K562 (cell line): ENCODE measurements around the gene NEMP1. TPM values are rescaled to one million over a fixed set of nuclear protein-coding genes. Genes with fewer than 3 reads are reported as not detected.

Experiments used
- ARID4B ChIP-seq: sonication (generic); formaldehyde crosslinking; IDR thresholded peaks from 2 replicates; pipeline ENCODE4 v1.8.0; 2022; ENCODE audit warnings: mild to moderate bottlenecking, missing genetic modification reagents
- CCNT2 ChIP-seq: IDR thresholded peaks from 2 replicates; pipeline ENCODE4 v1.6.1; 2011; ENCODE audit warnings: borderline replicate concordance, low read depth, mild to moderate bottlenecking, moderate library complexity, mixed read lengths, low read length; ENCODE audit not compliant: insufficient read length; ENCODE audit errors: extremely low read depth
- ESRRA ChIP-seq: fragments of 450-650 bp; IDR thresholded peaks from 2 replicates; pipeline ENCODE4 v1.6.1; 2014; ENCODE audit warnings: low read depth, mild to moderate bottlenecking, moderate library complexity, borderline replicate concordance
- FOXK2 ChIP-seq, 2 experiments: fragments of 450-650 bp; IDR thresholded peaks in 1 of 2; conservative IDR thresholded peaks in 1 of 2; 2 replicates each; pipeline ENCODE4 v1.6.1; 2016; ENCODE audit warnings: low read depth in 2 of 2, mild to moderate bottlenecking in 1 of 2
- HDGF ChIP-seq: fragments of 450-650 bp; IDR thresholded peaks from 2 replicates; pipeline ENCODE4 v1.6.1; 2016
- HEY1 ChIP-seq: fragments of 250-450 bp; sonication (Bioruptor Pico); IDR thresholded peaks from 2 replicates; pipeline ENCODE4 v1.5.0; 2020; ENCODE audit warnings: mild to moderate bottlenecking, moderate library complexity, borderline replicate concordance
- NR1H2 ChIP-seq: sonication (generic); formaldehyde crosslinking; IDR thresholded peaks from 2 replicates; pipeline ENCODE4 v1.4.0; 2020; ENCODE audit warnings: mild to moderate bottlenecking, missing genetic modification reagents
- NR4A1 ChIP-seq, 2 experiments: fragments of 250-450 bp in 1 of 2; fragments of 450-650 bp in 1 of 2; sonication (Bioruptor Pico) in 1 of 2; IDR thresholded peaks; 2 replicates each; pipeline versions ENCODE4 v1.4.0 to v1.6.1; 2016 to 2020; ENCODE audit warnings: mild to moderate bottlenecking in 2 of 2, missing compliant biosample characterization in 1 of 2, missing genetic modification characterization in 1 of 2, moderate library complexity in 1 of 2
- POLR3A ChIP-seq: IDR thresholded peaks from 2 replicates; pipeline ENCODE4 v1.6.1; 2011; ENCODE audit warnings: borderline replicate concordance, mild to moderate bottlenecking, moderate library complexity; ENCODE audit not compliant: insufficient read length, insufficient read depth; ENCODE audit errors: extremely low read depth
- RNF2 ChIP-seq: sonication (generic); IDR thresholded peaks from 2 replicates; pipeline ENCODE4 v1.6.1; 2016
- SIN3A ChIP-seq, 2 experiments: fragments of 150-350 bp in 1 of 2; IDR thresholded peaks; 2 replicates each; pipeline ENCODE4 v1.6.1; 2011 to 2016; ENCODE audit warnings: borderline replicate concordance in 2 of 2, low read depth in 2 of 2, low read length in 2 of 2, mild to moderate bottlenecking in 2 of 2, moderate library complexity in 2 of 2; ENCODE audit not compliant: control insufficient read depth in 1 of 2
- SIN3B ChIP-seq: fragments of 450-650 bp; IDR thresholded peaks from 2 replicates; pipeline ENCODE4 v1.6.1; 2017; ENCODE audit warnings: low read depth, mild to moderate bottlenecking, moderate library complexity
- SREBF2 ChIP-seq: sonication (generic); formaldehyde crosslinking; IDR thresholded peaks from 2 replicates; pipeline ENCODE4 v1.4.0; 2020; ENCODE audit warnings: mild to moderate bottlenecking, missing genetic modification reagents
- TCF3 ChIP-seq: sonication (generic); formaldehyde crosslinking; IDR thresholded peaks from 2 replicates; pipeline ENCODE4 v1.4.0; 2020; ENCODE audit warnings: mild to moderate bottlenecking, missing genetic modification reagents
- TOE1 ChIP-seq, 2 experiments: fragments of 450-650 bp in 1 of 2; sonication (generic) in 1 of 2; formaldehyde crosslinking in 1 of 2; IDR thresholded peaks; 2 replicates each; pipeline versions ENCODE4 v1.7.1 to v1.8.0; 2016 to 2022; ENCODE audit warnings: borderline replicate concordance in 2 of 2, mild to moderate bottlenecking in 2 of 2, antibody characterized with exemption in 1 of 2, inconsistent platforms in 1 of 2, low read depth in 1 of 2, missing genetic modification reagents in 1 of 2, moderate library complexity in 1 of 2
- ZBTB2 ChIP-seq: fragments of 450-650 bp; IDR thresholded peaks from 2 replicates; pipeline ENCODE4 v1.6.1; 2016; ENCODE audit warnings: antibody characterized with exemption
- ZBTB7A ChIP-seq: IDR thresholded peaks from 2 replicates; pipeline ENCODE4 v1.6.1; 2011; ENCODE audit warnings: low read depth, mild to moderate bottlenecking, low read length, moderate library complexity, borderline replicate concordance; ENCODE audit not compliant: control insufficient read depth
- ZFX ChIP-seq: sonication (generic); formaldehyde crosslinking; IDR thresholded peaks from 2 replicates; pipeline ENCODE4 v1.8.0; 2022; ENCODE audit warnings: mild to moderate bottlenecking, missing genetic modification reagents, moderate library complexity
- ZNF175 ChIP-seq: fragments of 200-800 bp; sonication (Bioruptor generic); IDR thresholded peaks from 2 replicates; pipeline ENCODE4 v1.6.1; 2016; ENCODE audit warnings: low read depth, mild to moderate bottlenecking, missing genetic modification characterization, missing compliant biosample characterization
- ZNF347 ChIP-seq: fragments of 450-650 bp; formaldehyde crosslinking; IDR thresholded peaks from 2 replicates; pipeline ENCODE4 v1.4.0; 2020; ENCODE audit warnings: low read depth, mild to moderate bottlenecking, moderate library complexity
- polyA plus RNA-seq, 8 experiments: library from polyadenylated mRNA; depleted of rRNA in 4 of 8; stranded (reverse) in 5 of 8; unstranded in 3 of 8; fragments of >200 nt; fragmentation: Nextera tagmentation in 2 of 8; fragmentation: Illumina TruSeq in 1 of 8; extraction: Ambion mirVana in 2 of 8; extraction: Trizol in 1 of 8; gene quantifications; 2 replicates each; pipeline versions ENCODE4 v1.2.1 to v1.2.3, GENCODE V29; 2011 to 2014; ENCODE audit warnings: inconsistent platforms in 1 of 8, missing spikeins in 1 of 8
- total RNA-seq, 7 experiments: library from RNA; depleted of rRNA in 6 of 7; stranded (reverse); fragments of >200 nt in 6 of 7; fragmentation: Illumina TruSeq in 2 of 7; extraction: Trizol in 2 of 7; gene quantifications; 2 replicates each; pipeline versions ENCODE4 v1.2.1 to v1.2.3, GENCODE V29; 2011 to 2021; ENCODE audit warnings: low replicate concordance in 1 of 7

NEMP1 gene
- total and polyA plus RNA-seq, 9 of the 15 experiments (the other 6 are each of a cell fraction or from before 2014, with no cell fraction given), result 9.5 to 82.2 (median 41.2) TPM

- TF ChIP-seq CCNT2 (peak; percentile 20), RNF2 (peak; percentile 53; the same call in 1 of the 2 replicates), ZNF175 (no peak), NR1H2 (CRISPR knock-in tag) (no peak), ESRRA (no peak), SIN3B (no peak), ZBTB2 (peak; percentile 70; the same call in 1 of the 2 replicates), FOXK2 (conservative IDR thresholded peaks at IDR 0.05 in 1 of 2, IDR thresholded peaks at IDR 0.05 in 1 of 2; ENCODE audit: low read depth in 2 of 2) (no peak), ZNF347 (CRISPR knock-in tag) (no peak), ZFX (peak; percentile 63), SIN3A (IDR thresholded peaks at IDR 0.05; ENCODE audit: borderline replicate concordance in 2 of 2, control insufficient read depth in 1 of 2, low read depth in 2 of 2, low read length in 2 of 2) (peak in 1 of 2 experiments; percentile 29; a peak in 1 of 4 replicates), NR4A1 (CRISPR knock-in tag; IDR thresholded peaks at IDR 0.05) (no peak), NR4A1 (tag; IDR thresholded peaks at IDR 0.05) (no peak), SREBF2 (CRISPR knock-in tag) (no peak), POLR3A (no peak), TOE1 (IDR thresholded peaks at IDR 0.05; ENCODE audit: borderline replicate concordance) (no peak), TOE1 (CRISPR knock-in tag; IDR thresholded peaks at IDR 0.05; ENCODE audit: borderline replicate concordance, low read depth) (no peak), ARID4B (CRISPR knock-in tag) (peak; percentile 59; the same call in 1 of the 2 replicates), TCF3 (no peak), ZBTB7A (peak; percentile 46; the same call in 1 of the 2 replicates), HEY1 (CRISPR knock-in tag) (no peak), HDGF (no peak)
Observed at GRCh38 chr12:57089271-57090245, 11.0 kb upstream of the NEMP1 start (continued).
